Uterus (tissue), 2 donors: Measurements from ENCODE around the gene SUFU.

Source experiments
- POLR2A ChIP-seq, 2 donors: fragments of 450-650 bp; IDR thresholded peaks; one replicate each; pipeline ENCODE4 v1.6.1; 2016; ENCODE audit warnings: antibody characterized with exemption in 2 of 2, mild to moderate bottlenecking in 1 of 2, moderate library complexity in 1 of 2
- TF ChIP-seq, protein P1 (sequence below), 4 experiments: fragments of 200-600 bp in 2 of 4; fragments of 450-650 bp in 2 of 4; sonication (generic) in 2 of 4; IDR thresholded peaks; one replicate each; pipeline ENCODE4 v1.5.1; 2016 to 2019; ENCODE audit warnings: antibody characterized with exemption in 4 of 4, mild to moderate bottlenecking in 2 of 4, moderate library complexity in 1 of 4

- TF ChIP-seq, protein P1, sequence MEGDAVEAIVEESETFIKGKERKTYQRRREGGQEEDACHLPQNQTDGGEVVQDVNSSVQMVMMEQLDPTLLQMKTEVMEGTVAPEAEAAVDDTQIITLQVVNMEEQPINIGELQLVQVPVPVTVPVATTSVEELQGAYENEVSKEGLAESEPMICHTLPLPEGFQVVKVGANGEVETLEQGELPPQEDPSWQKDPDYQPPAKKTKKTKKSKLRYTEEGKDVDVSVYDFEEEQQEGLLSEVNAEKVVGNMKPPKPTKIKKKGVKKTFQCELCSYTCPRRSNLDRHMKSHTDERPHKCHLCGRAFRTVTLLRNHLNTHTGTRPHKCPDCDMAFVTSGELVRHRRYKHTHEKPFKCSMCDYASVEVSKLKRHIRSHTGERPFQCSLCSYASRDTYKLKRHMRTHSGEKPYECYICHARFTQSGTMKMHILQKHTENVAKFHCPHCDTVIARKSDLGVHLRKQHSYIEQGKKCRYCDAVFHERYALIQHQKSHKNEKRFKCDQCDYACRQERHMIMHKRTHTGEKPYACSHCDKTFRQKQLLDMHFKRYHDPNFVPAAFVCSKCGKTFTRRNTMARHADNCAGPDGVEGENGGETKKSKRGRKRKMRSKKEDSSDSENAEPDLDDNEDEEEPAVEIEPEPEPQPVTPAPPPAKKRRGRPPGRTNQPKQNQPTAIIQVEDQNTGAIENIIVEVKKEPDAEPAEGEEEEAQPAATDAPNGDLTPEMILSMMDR (IDR thresholded peaks at IDR 0.05), result no peak
- TF ChIP-seq POLR2A (IDR thresholded peaks at IDR 0.05), result no peak
Observed at GRCh38 chr10:102658802-102659201, 155.0 kb downstream of the SUFU start.
